Measurements from ENCODE around the gene EN1. TPM values are rescaled to one million over a fixed set of nuclear protein-coding genes. Genes with fewer than 3 reads are reported as not detected.

Gene EN1
- total RNA-seq, 1 experiment from 2014 or later: not detected

DNA sequence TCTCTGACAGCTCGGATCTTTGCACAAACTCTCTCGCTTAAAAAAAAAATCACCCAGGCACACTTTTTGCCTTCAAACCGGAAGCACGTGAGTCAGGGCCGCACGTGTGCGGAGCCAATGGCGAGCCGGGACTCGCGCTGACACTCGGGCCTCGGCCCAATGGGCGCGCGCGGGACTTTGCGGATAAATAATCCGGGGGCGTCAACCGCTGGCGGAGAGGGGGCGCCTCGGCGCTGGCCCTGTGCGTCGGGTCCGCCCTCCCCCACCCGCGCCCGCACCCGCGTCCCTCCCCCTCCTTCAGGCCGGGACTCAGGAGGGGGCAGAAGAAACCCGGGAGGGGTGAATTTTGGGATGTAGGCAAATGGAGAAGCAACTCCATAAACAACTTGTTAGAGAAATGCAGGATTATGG lies 319 bp upstream of the EN1 start:
- TF ChIP-seq EZH2 (IDR thresholded peaks at IDR 0.05; ENCODE audit: low read depth): no peak
- no peak for TF ChIP-seq CTCF (conservative IDR thresholded peaks at IDR 0.05)
- Histone ChIP-seq H3K4me3 (no peak overlapping the region), H3F3A (ENCODE audit: insufficient read depth, low read depth) (no peaks in the 10 kb centered on the region), H3K9me2 (ENCODE audit: insufficient read depth) (no peaks in the 10 kb centered on the region), H3K27ac (no peak overlapping the region), H3K36me3 (ENCODE audit: low read depth) (no peaks in the 10 kb centered on the region), H3K79me2 (ENCODE audit: low read depth) (no peaks in the 10 kb centered on the region), H4K20me1 (ENCODE audit: insufficient read depth) (no peaks in the 10 kb centered on the region), H3K4me2 (no peak overlapping the region), H3K27me3 (ENCODE audit: insufficient read depth, low read depth) (peaks cover 76% of the 10 kb centered on the region), H3K9me3 (ENCODE audit: insufficient read depth, low read depth) (no peaks in the 10 kb centered on the region; the same call in 1 of the 2 replicates), H2AFZ (no peak overlapping the region), H3K4me1 (replicated peaks; ENCODE audit: insufficient read depth) (no peaks in the 10 kb centered on the region)
- POLR2A ChIA-PET (ENCODE audit: unreplicated experiment): no interaction called here
- CTCF ChIA-PET: no interaction called here
- intact Hi-C loops (cut with micrococcal nuclease; ENCODE audit: unreplicated experiment): no loop called here
- no TSS peak for BruUV-seq (replicated peaks)
- DNase-seq: no peak

DNA sequence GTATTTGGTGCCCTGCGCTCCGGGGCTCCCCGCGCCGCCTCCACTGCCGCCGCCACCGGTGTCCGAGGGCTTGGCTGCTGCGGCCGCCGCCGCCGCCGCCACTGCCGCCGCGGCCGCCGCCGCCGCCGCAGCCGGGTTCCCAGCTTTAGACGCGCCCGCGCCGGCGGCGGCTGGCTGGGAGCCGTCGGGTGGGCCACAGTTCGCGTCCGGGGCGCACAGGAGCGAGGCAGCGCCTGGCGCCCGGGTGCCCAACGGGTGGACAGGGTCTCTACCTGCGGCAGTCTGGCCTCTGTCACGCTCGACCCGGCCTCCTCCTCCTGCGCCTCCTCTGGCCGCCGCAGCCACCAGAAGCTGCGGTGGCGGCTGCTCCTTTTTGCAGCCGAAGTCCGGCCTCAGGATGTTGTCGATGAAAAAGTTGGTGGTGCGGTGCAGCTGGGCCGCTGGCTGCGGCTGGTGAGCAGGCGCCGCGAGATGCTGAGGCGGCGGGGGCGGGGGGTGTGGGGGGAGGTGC lies 951 bp downstream of the EN1 start:
- no peaks in the 10 kb centered on the region for H3K9me2 ChIP-seq (ENCODE audit: insufficient read depth)
- H3K4me2 ChIP-seq: no peak overlapping the region
- no peaks in the 10 kb centered on the region for H4K20me1 ChIP-seq (ENCODE audit: insufficient read depth)
- DNase-seq: no peak
- TF ChIP-seq CTCF (conservative IDR thresholded peaks at IDR 0.05) (no peak), EZH2 (IDR thresholded peaks at IDR 0.05; ENCODE audit: low read depth) (no peak)
- H3K4me1 ChIP-seq (replicated peaks; ENCODE audit: insufficient read depth): no peaks in the 10 kb centered on the region
- H3F3A ChIP-seq (ENCODE audit: insufficient read depth, low read depth): no peaks in the 10 kb centered on the region
- intact Hi-C loops (cut with micrococcal nuclease; ENCODE audit: unreplicated experiment): no loop called here
- H2AFZ ChIP-seq: no peak overlapping the region
- no peak overlapping the region for H3K27ac ChIP-seq
- no TSS peak for BruUV-seq (replicated peaks)
- ChIA-PET CTCF (no interaction called here), POLR2A (ENCODE audit: unreplicated experiment) (no interaction called here)
- no peaks in the 10 kb centered on the region; the same call in 1 of the 2 replicates for H3K9me3 ChIP-seq (ENCODE audit: insufficient read depth, low read depth)
- no peak overlapping the region for H3K4me3 ChIP-seq
- H3K27me3 ChIP-seq (ENCODE audit: insufficient read depth, low read depth): peaks cover 75% of the 10 kb centered on the region
- no peaks in the 10 kb centered on the region for H3K36me3 ChIP-seq (ENCODE audit: low read depth)
- no peaks in the 10 kb centered on the region for H3K79me2 ChIP-seq (ENCODE audit: low read depth)

- Histone ChIP-seq H3F3A (ENCODE audit: insufficient read depth, low read depth) (no peaks in the 10 kb centered on the region), H2AFZ (no peak overlapping the region), H3K9me3 (ENCODE audit: insufficient read depth, low read depth) (no peaks in the 10 kb centered on the region; the same call in 1 of the 2 replicates), H3K36me3 (ENCODE audit: low read depth) (no peaks in the 10 kb centered on the region), H3K9me2 (ENCODE audit: insufficient read depth) (no peaks in the 10 kb centered on the region), H3K4me3 (no peak overlapping the region), H3K4me1 (replicated peaks; ENCODE audit: insufficient read depth) (no peaks in the 10 kb centered on the region), H3K27me3 (ENCODE audit: insufficient read depth, low read depth) (peaks cover 76% of the 10 kb centered on the region), H3K4me2 (no peak overlapping the region), H3K27ac (no peak overlapping the region), H3K79me2 (ENCODE audit: low read depth) (no peaks in the 10 kb centered on the region), H4K20me1 (ENCODE audit: insufficient read depth) (no peaks in the 10 kb centered on the region)
- DNase-seq: no peak
- POLR2A ChIA-PET (ENCODE audit: unreplicated experiment): no interaction called here
- no TSS peak for BruUV-seq (replicated peaks)
- intact Hi-C loops (cut with micrococcal nuclease; ENCODE audit: unreplicated experiment): no loop called here
- TF ChIP-seq EZH2 (IDR thresholded peaks at IDR 0.05; ENCODE audit: low read depth): no peak
- TF ChIP-seq CTCF (conservative IDR thresholded peaks at IDR 0.05): no peak
- CTCF ChIA-PET: no interaction called here
These were observed 1.7 kb downstream of the EN1 start for GRCh38 chr2:118845522-118846441.

Data from PC-9 (cell line).